GM12878 (cell line): ENCODE results near the gene RPL36. TPM values are rescaled to one million over a fixed set of nuclear protein-coding genes. Genes with fewer than 3 reads are reported as not detected.

Experiments used
- BACH1 ChIP-seq: fragments of 450-650 bp; IDR thresholded peaks from 2 replicates; pipeline ENCODE4 v1.6.1; 2017; ENCODE audit warnings: mild to moderate bottlenecking, borderline replicate concordance
- CEBPZ ChIP-seq: fragments of 150-350 bp; IDR thresholded peaks from 2 replicates; pipeline ENCODE4 v1.6.1; 2016; ENCODE audit warnings: low read depth, low read length
- CUX1 ChIP-seq: IDR thresholded peaks from 2 replicates; pipeline ENCODE4 v1.6.1; 2012; ENCODE audit warnings: improper control_type of control experiment, low read depth, low read length; ENCODE audit not compliant: insufficient replicate concordance
- GATAD2B ChIP-seq: fragments of 450-650 bp; conservative IDR thresholded peaks from 2 replicates; pipeline ENCODE4 v1.6.1; 2017; ENCODE audit warnings: low read depth, mild to moderate bottlenecking, moderate library complexity
- HDGF ChIP-seq: fragments of 450-650 bp; IDR thresholded peaks from 2 replicates; pipeline ENCODE4 v1.6.1; 2016; ENCODE audit warnings: antibody characterized with exemption
- NRF1 ChIP-seq: conservative IDR thresholded peaks from 2 replicates; pipeline ENCODE4 v1.6.1; 2011; ENCODE audit warnings: mild to moderate bottlenecking, low read depth, low read length, improper control_type of control experiment
- PAX8 ChIP-seq: fragments of 450-650 bp; IDR thresholded peaks from 2 replicates; pipeline ENCODE4 v1.6.1; 2017; ENCODE audit warnings: mild to moderate bottlenecking, moderate library complexity
- PKNOX1 ChIP-seq: fragments of 450-650 bp; IDR thresholded peaks from 2 replicates; pipeline ENCODE4 v1.6.1; 2016; ENCODE audit warnings: mild to moderate bottlenecking
- RAD51 ChIP-seq: fragments of 450-650 bp; IDR thresholded peaks from 2 replicates; pipeline ENCODE4 v1.6.1; 2016; ENCODE audit warnings: moderate library complexity, mild to moderate bottlenecking, inconsistent platforms
- SMAD1 ChIP-seq: fragments of 450-650 bp; IDR thresholded peaks from 2 replicates; pipeline ENCODE4 v1.6.1; 2018; ENCODE audit warnings: mild to moderate bottlenecking, low read depth; ENCODE audit not compliant: partially characterized antibody
- SUPT20H ChIP-seq: IDR thresholded peaks from 2 replicates; pipeline ENCODE4 v1.6.1; 2011; ENCODE audit warnings: low read depth, mild to moderate bottlenecking, low read length, moderate library complexity, borderline replicate concordance; ENCODE audit not compliant: control insufficient read depth
- ZBTB4 ChIP-seq: fragments of 450-650 bp; formaldehyde crosslinking; IDR thresholded peaks from 2 replicates; pipeline ENCODE4 v1.4.0; 2022; ENCODE audit warnings: mild to moderate bottlenecking, moderate library complexity
- polyA plus RNA-seq, 11 experiments: library from polyadenylated mRNA; depleted of rRNA in 4 of 11; unstranded in 6 of 11; stranded (reverse) in 5 of 11; fragments of >200 nt; fragmentation: Nextera tagmentation in 4 of 11; fragmentation: Illumina TruSeq in 1 of 11; extraction: Ambion mirVana in 4 of 11; extraction: Trizol in 1 of 11; gene quantifications; 1 replicate in 1 of 11; 2 replicates in 10 of 11; pipeline versions ENCODE4 v1.2.1 to v1.2.3, GENCODE V29; 2011 to 2016; ENCODE audit warnings: inconsistent platforms in 2 of 11, missing spikeins in 2 of 11, low read depth in 1 of 11
- total RNA-seq, 4 experiments: library from RNA; depleted of rRNA in 3 of 4; stranded (reverse); fragments of >200 nt in 3 of 4; fragmentation: Illumina TruSeq in 1 of 4; extraction: Trizol in 1 of 4; gene quantifications; 2 replicates each; pipeline versions ENCODE4 v1.2.1 to v1.2.3, GENCODE V29; 2013 to 2021

RPL36 gene
- total and polyA plus RNA-seq, 10 of the 15 experiments (the other 5 are each of a cell fraction or from before 2014, with no cell fraction given), result 374 to 4,942 (median 2,053) TPM

GRCh38 chr19:5719961-5720790, 30.1 kb downstream of the RPL36 start, which contains the start of the genes CATSPERD and LONP1 (continued):
- TF ChIP-seq CUX1, result no peak
- no peak for TF ChIP-seq ZBTB4 (CRISPR knock-in tag)
- TF ChIP-seq BACH1, result peak; percentile 54; the same call in 1 of the 2 replicates
- TF ChIP-seq HDGF, result peak; percentile 79
- peak; percentile 98 for TF ChIP-seq RAD51
- no peak for TF ChIP-seq PAX8
- no peak for TF ChIP-seq SMAD1
- TF ChIP-seq SUPT20H, result no peak
- TF ChIP-seq PKNOX1, result peak; percentile 37; the same call in 1 of the 2 replicates
- TF ChIP-seq CEBPZ, result no peak
- peak; percentile 22; the same call in 1 of the 2 replicates for TF ChIP-seq GATAD2B
- peak; percentile 99 for TF ChIP-seq NRF1
